Fibroblast of lung (primary cell): Measurements from ENCODE around the gene CCDC120. TPM values are rescaled to one million over a fixed set of nuclear protein-coding genes. Genes with fewer than 3 reads are reported as not detected.

Experiments
- DNase-seq, 2 donors: peaks; one replicate each; pipeline versions ENCODE4 v3.0.0 to v3.0.0-alpha.2; 2010; ENCODE audit warnings: low read depth in 2 of 2
- H2AFZ ChIP-seq: 2 replicates; pipeline ENCODE4 v1.5.1; 2012; ENCODE audit warnings: low read length, control low read depth, inconsistent platforms
- H3K27ac ChIP-seq: 2 replicates; pipeline ENCODE4 v1.5.1; 2011; ENCODE audit warnings: low read length, control low read depth; ENCODE audit not compliant: insufficient read depth
- H3K27me3 ChIP-seq: 2 replicates; pipeline ENCODE4 v1.5.1; 2011; ENCODE audit warnings: mild to moderate bottlenecking, low read length; ENCODE audit not compliant: control insufficient read depth, insufficient read depth
- H3K36me3 ChIP-seq: 2 replicates; pipeline ENCODE4 v1.5.1; 2011; ENCODE audit warnings: low read length; ENCODE audit not compliant: control insufficient read depth, insufficient read depth
- H3K4me1 ChIP-seq: 2 replicates; pipeline ENCODE4 v1.5.1; 2011; ENCODE audit warnings: low read length; ENCODE audit not compliant: control insufficient read depth, insufficient read depth; ENCODE audit errors: extremely low read depth
- H3K4me2 ChIP-seq: 2 replicates; pipeline ENCODE4 v1.5.1; 2011; ENCODE audit warnings: low read length, control low read depth; ENCODE audit not compliant: insufficient read depth; ENCODE audit errors: extremely low read depth
- H3K4me3 ChIP-seq, 4 experiments: fragments of 200-600 bp in 1 of 4; sonication (generic) in 1 of 4; replicated peaks in 1 of 4; 2 replicates each; pipeline ENCODE4 v1.5.1; 2011 to 2016; ENCODE audit warnings: low read length in 4 of 4, low read depth in 3 of 4, mild to moderate bottlenecking in 3 of 4, control low read depth in 2 of 4, inconsistent platforms in 1 of 4, mixed read lengths in 1 of 4; ENCODE audit not compliant: insufficient read depth in 1 of 4; ENCODE audit errors: control extremely low read depth in 1 of 4
- H3K79me2 ChIP-seq: 2 replicates; pipeline ENCODE4 v1.5.1; 2012; ENCODE audit warnings: mild to moderate bottlenecking, low read length, inconsistent platforms; ENCODE audit not compliant: control insufficient read depth, insufficient read depth
- H3K9ac ChIP-seq: 2 replicates; pipeline ENCODE4 v1.5.1; 2011; ENCODE audit warnings: mild to moderate bottlenecking, low read length, control low read depth; ENCODE audit not compliant: insufficient read depth
- H3K9me3 ChIP-seq: 2 replicates; pipeline ENCODE4 v1.5.1; 2012; ENCODE audit warnings: low read depth, low read length; ENCODE audit not compliant: control insufficient read depth, insufficient read depth
- H4K20me1 ChIP-seq: 2 replicates; pipeline ENCODE4 v1.5.1; 2011; ENCODE audit warnings: low read length; ENCODE audit not compliant: control insufficient read depth, insufficient read depth; ENCODE audit errors: extremely low read depth
- EZH2 ChIP-seq: IDR thresholded peaks from 2 replicates; pipeline ENCODE4 v1.5.1; 2012; ENCODE audit warnings: low read length, control low read depth, mild to moderate bottlenecking; ENCODE audit errors: missing control alignments
- polyA plus RNA-seq, 2 donors: library from polyadenylated mRNA; depleted of rRNA in 1 of 2; stranded (reverse) in 1 of 2; unstranded in 1 of 2; fragments of >200 nt; gene quantifications; 2 replicates each; pipeline ENCODE4 v1.2.1, GENCODE V29; 2011 to 2012; ENCODE audit warnings: missing spikeins in 1 of 2
- total RNA-seq: library from RNA; depleted of rRNA; stranded (reverse); fragments of >200 nt; gene quantifications from 2 replicates; pipeline ENCODE4 v1.2.1, GENCODE V29; 2014
- TF ChIP-seq, protein P1 (sequence below), 2 donors: IDR thresholded peaks in 1 of 2; conservative IDR thresholded peaks in 1 of 2; 1 replicate in 1 of 2; 2 replicates in 1 of 2; pipeline ENCODE4 v1.5.1; 2011 to 2012; ENCODE audit warnings: low read length in 2 of 2, control low read depth in 1 of 2, inconsistent platforms in 1 of 2, low read depth in 1 of 2, mild to moderate bottlenecking in 1 of 2

Gene CCDC120
- total and polyA plus RNA-seq, 2 donors (not counting 1 experiment from before 2014, with no cell fraction given), result 0.52 to 0.66 TPM

- Histone ChIP-seq H3K4me3 (no peak overlapping the region), H3K36me3 (no peaks in the 10 kb centered on the region), H4K20me1 (no peaks in the 10 kb centered on the region), H3K9me3 (no peaks in the 10 kb centered on the region), H2AFZ (no peak overlapping the region), H3K79me2 (no peaks in the 10 kb centered on the region), H3K4me1 (no peaks in the 10 kb centered on the region), H3K4me2 (no peak overlapping the region), H3K27ac (no peak overlapping the region), H3K27me3 (no peaks in the 10 kb centered on the region), H3K9ac (no peak overlapping the region)
- no peak for DNase-seq
- no peak for TF ChIP-seq EZH2
- TF ChIP-seq, protein P1, sequence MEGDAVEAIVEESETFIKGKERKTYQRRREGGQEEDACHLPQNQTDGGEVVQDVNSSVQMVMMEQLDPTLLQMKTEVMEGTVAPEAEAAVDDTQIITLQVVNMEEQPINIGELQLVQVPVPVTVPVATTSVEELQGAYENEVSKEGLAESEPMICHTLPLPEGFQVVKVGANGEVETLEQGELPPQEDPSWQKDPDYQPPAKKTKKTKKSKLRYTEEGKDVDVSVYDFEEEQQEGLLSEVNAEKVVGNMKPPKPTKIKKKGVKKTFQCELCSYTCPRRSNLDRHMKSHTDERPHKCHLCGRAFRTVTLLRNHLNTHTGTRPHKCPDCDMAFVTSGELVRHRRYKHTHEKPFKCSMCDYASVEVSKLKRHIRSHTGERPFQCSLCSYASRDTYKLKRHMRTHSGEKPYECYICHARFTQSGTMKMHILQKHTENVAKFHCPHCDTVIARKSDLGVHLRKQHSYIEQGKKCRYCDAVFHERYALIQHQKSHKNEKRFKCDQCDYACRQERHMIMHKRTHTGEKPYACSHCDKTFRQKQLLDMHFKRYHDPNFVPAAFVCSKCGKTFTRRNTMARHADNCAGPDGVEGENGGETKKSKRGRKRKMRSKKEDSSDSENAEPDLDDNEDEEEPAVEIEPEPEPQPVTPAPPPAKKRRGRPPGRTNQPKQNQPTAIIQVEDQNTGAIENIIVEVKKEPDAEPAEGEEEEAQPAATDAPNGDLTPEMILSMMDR (conservative IDR thresholded peaks at IDR 0.05 in 1 of 2, IDR thresholded peaks at IDR 0.05 in 1 of 2; ENCODE audit: low read depth in 1 of 2, low read length in 2 of 2), result no peak
These were observed 5.9 kb downstream of the CCDC120 start for GRCh38 chrX:49064735-49065134.

DNA sequence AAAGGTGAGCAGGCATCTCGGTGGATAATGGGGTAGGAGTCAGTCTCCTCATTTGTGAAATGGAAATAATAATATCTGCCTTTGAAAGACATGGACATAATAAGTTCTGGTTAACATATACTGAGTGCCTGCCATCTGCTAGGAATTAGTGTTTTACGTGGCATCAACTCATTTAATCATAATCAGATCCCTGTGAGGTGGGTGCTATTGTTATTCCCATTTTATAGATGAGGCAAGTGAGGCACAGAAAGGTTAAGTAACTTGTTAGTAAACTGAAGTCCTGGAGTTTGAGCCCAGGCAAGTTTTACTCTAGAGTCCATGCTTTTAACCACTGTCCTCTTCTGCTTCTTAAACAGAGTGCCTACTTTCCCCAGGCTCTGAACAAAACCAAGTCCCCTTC, 7.5 kb downstream of the CCDC120 start:
- no peaks in the 10 kb centered on the region for H3K27me3 ChIP-seq

GRCh38 chrX:49066690-49067089, 7.9 kb downstream of the CCDC120 start:
- H3K9ac ChIP-seq, result no peak overlapping the region
- DNase-seq, result no peak

More for the DNA sequence above, 7.5 kb downstream of the CCDC120 start:
- Histone ChIP-seq H4K20me1 (no peaks in the 10 kb centered on the region), H3K27ac (no peak overlapping the region), H3K9me3 (no peaks in the 10 kb centered on the region), H3K4me3 (no peak overlapping the region), H3K36me3 (peaks cover 2% of the 10 kb centered on the region), H3K4me1 (no peaks in the 10 kb centered on the region), H3K79me2 (no peaks in the 10 kb centered on the region), H3K9ac (no peak overlapping the region), H3K4me2 (no peak overlapping the region), H2AFZ (no peak overlapping the region)
- DNase-seq, result no peak
- no peak for TF ChIP-seq EZH2
- TF ChIP-seq, protein P1 (conservative IDR thresholded peaks at IDR 0.05 in 1 of 2, IDR thresholded peaks at IDR 0.05 in 1 of 2; ENCODE audit: low read depth in 1 of 2, low read length in 2 of 2), result no peak

More at GRCh38 chrX:49066690-49067089, 7.9 kb downstream of the CCDC120 start:
- no peak for TF ChIP-seq EZH2
- TF ChIP-seq, protein P1 (conservative IDR thresholded peaks at IDR 0.05 in 1 of 2, IDR thresholded peaks at IDR 0.05 in 1 of 2; ENCODE audit: low read depth in 1 of 2, low read length in 2 of 2), result no peak
- Histone ChIP-seq H3K27me3 (no peaks in the 10 kb centered on the region), H3K9me3 (no peaks in the 10 kb centered on the region), H4K20me1 (no peaks in the 10 kb centered on the region), H3K4me2 (no peak overlapping the region), H3K79me2 (no peaks in the 10 kb centered on the region), H3K4me1 (no peaks in the 10 kb centered on the region), H3K36me3 (peaks cover 2% of the 10 kb centered on the region), H3K27ac (no peak overlapping the region), H2AFZ (no peak overlapping the region), H3K4me3 (no peak overlapping the region)
